K562 (cell line): ENCODE data around the gene RPL3. TPM values are rescaled to one million over a fixed set of nuclear protein-coding genes. Genes with fewer than 3 reads are reported as not detected.

Source experiments
- CBX2 ChIP-seq: fragments of 200-600 bp; sonication (generic); IDR thresholded peaks from one replicate; pipeline ENCODE4 v1.6.1; 2012; ENCODE audit warnings: mild to moderate bottlenecking, low read length, inconsistent platforms; ENCODE audit not compliant: insufficient read depth, poor library complexity, severe bottlenecking
- GATAD2A ChIP-seq: fragments of 450-650 bp; IDR thresholded peaks from 2 replicates; pipeline ENCODE4 v1.6.1; 2017
- KLF13 ChIP-seq: fragments of 450-650 bp; IDR thresholded peaks from 2 replicates; pipeline ENCODE4 v1.6.1; 2016; ENCODE audit warnings: missing genetic modification characterization, low read depth, mild to moderate bottlenecking, missing compliant biosample characterization, moderate library complexity, borderline replicate concordance
- MYC ChIP-seq, 2 experiments: fragments of 250-450 bp in 1 of 2; sonication (Bioruptor Pico) in 1 of 2; IDR thresholded peaks; 2 replicates each; pipeline versions ENCODE4 v1.5.1 to v1.6.1; 2012 to 2021; ENCODE audit warnings: low read depth in 2 of 2, borderline replicate concordance in 1 of 2, improper control_type of control experiment in 1 of 2, low read length in 1 of 2, mild to moderate bottlenecking in 1 of 2, moderate library complexity in 1 of 2
- PRDM10 ChIP-seq: fragments of 450-650 bp; IDR thresholded peaks from 2 replicates; pipeline ENCODE4 v1.6.1; 2018; ENCODE audit not compliant: partially characterized antibody
- RFX1 ChIP-seq: fragments of 450-650 bp; IDR thresholded peaks from 2 replicates; pipeline ENCODE4 v1.6.1; 2016; ENCODE audit warnings: mild to moderate bottlenecking, moderate library complexity
- SMARCA4 ChIP-seq: fragments of 450-650 bp; IDR thresholded peaks from 2 replicates; pipeline ENCODE4 v1.6.1; 2016
- SMARCC2 ChIP-seq: fragments of 450-650 bp; IDR thresholded peaks from 2 replicates; pipeline ENCODE4 v1.6.1; 2017; ENCODE audit warnings: antibody characterized with exemption, moderate library complexity, mild to moderate bottlenecking, low read depth
- SMC3 ChIP-seq: conservative IDR thresholded peaks from 2 replicates; pipeline ENCODE4 v1.6.1; 2011; ENCODE audit warnings: low read depth, low read length, improper control_type of control experiment; ENCODE audit not compliant: insufficient read depth
- THRAP3 ChIP-seq: fragments of 450-650 bp; IDR thresholded peaks from 2 replicates; pipeline ENCODE4 v1.6.1; 2016; ENCODE audit warnings: mild to moderate bottlenecking, inconsistent platforms, borderline replicate concordance
- XRCC5 ChIP-seq: fragments of 200-400 bp; formaldehyde crosslinking; IDR thresholded peaks from 2 replicates; pipeline ENCODE4 v1.6.1; 2017; ENCODE audit warnings: low read depth, mild to moderate bottlenecking, low read length
- ZC3H11A ChIP-seq: IDR thresholded peaks from 2 replicates; pipeline ENCODE4 v1.6.1; 2012; ENCODE audit warnings: low read depth, low read length, improper control_type of control experiment
- ZNF143 ChIP-seq: sonication (generic); formaldehyde crosslinking; IDR thresholded peaks from 2 replicates; pipeline ENCODE4 v1.9.0; 2022; ENCODE audit warnings: mild to moderate bottlenecking, missing genetic modification reagents
- ZNF146 ChIP-seq: IDR thresholded peaks from one replicate; pipeline ENCODE4 v1.6.1; 2018; ENCODE audit warnings: missing compliant biosample characterization; ENCODE audit not compliant: unreplicated experiment
- ZNF282 ChIP-seq: sonication (generic); formaldehyde crosslinking; IDR thresholded peaks from 2 replicates; pipeline ENCODE4 v1.8.1; 2023; ENCODE audit warnings: missing genetic modification reagents
- ZNF586 ChIP-seq: fragments of 450-650 bp; formaldehyde crosslinking; conservative IDR thresholded peaks from 2 replicates; pipeline ENCODE4 v1.4.0; 2020; ENCODE audit warnings: mild to moderate bottlenecking, moderate library complexity
- polyA plus RNA-seq, 8 experiments: library from polyadenylated mRNA; depleted of rRNA in 4 of 8; stranded (reverse) in 5 of 8; unstranded in 3 of 8; fragments of >200 nt; fragmentation: Nextera tagmentation in 2 of 8; fragmentation: Illumina TruSeq in 1 of 8; extraction: Ambion mirVana in 2 of 8; extraction: Trizol in 1 of 8; gene quantifications; 2 replicates each; pipeline versions ENCODE4 v1.2.1 to v1.2.3, GENCODE V29; 2011 to 2014; ENCODE audit warnings: inconsistent platforms in 1 of 8, missing spikeins in 1 of 8
- total RNA-seq, 7 experiments: library from RNA; depleted of rRNA in 6 of 7; stranded (reverse); fragments of >200 nt in 6 of 7; fragmentation: Illumina TruSeq in 2 of 7; extraction: Trizol in 2 of 7; gene quantifications; 2 replicates each; pipeline versions ENCODE4 v1.2.1 to v1.2.3, GENCODE V29; 2011 to 2021; ENCODE audit warnings: low replicate concordance in 1 of 7
- TF ChIP-seq, protein P1 (sequence below): sonication (generic); formaldehyde crosslinking; IDR thresholded peaks from 2 replicates; pipeline ENCODE4 v1.8.0; 2022; ENCODE audit warnings: mild to moderate bottlenecking, missing genetic modification reagents, borderline replicate concordance
- TF ChIP-seq, protein P2 (sequence below): sonication (generic); formaldehyde crosslinking; IDR thresholded peaks from 2 replicates; pipeline ENCODE4 v1.8.0; 2022; ENCODE audit warnings: missing genetic modification reagents, mild to moderate bottlenecking, moderate library complexity, borderline replicate concordance

The RPL3 gene
- total and polyA plus RNA-seq, 9 of the 15 experiments (the other 6 are each of a cell fraction or from before 2014, with no cell fraction given), result 1,624 to 4,066 (median 2,565) TPM

DNA sequence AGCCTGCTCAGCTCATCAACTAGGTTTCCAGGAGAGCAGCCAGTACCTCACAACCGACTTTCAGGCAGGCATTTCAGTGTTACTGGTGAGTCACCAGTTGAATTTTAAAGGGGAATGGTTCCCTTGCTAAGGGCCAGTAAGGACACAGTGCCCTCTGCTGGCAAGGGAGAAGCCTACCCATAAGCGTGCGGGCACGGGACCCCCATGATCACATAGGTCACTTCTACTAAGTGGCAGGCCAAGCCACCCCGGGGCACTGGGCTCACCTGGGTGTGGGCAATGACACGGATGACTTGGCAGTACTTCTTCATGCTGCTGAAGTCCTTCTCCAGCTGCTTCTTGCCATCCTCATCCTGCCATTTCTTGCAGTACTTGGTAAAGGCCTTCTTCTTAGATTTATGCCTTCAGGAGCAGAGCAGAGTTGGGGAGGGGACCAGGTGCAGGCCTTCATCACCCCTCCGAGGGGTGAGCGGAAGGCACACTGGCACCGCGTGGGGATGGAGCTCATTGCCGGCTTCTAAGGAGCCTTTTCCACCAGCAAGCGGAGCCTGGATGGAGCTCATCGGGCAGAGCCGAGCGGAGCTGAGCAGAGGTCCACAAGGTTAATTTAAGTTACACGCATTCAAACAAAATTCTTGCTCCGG lies 2.9 kb downstream of the RPL3 start (continued):
- TF ChIP-seq, protein P1, sequence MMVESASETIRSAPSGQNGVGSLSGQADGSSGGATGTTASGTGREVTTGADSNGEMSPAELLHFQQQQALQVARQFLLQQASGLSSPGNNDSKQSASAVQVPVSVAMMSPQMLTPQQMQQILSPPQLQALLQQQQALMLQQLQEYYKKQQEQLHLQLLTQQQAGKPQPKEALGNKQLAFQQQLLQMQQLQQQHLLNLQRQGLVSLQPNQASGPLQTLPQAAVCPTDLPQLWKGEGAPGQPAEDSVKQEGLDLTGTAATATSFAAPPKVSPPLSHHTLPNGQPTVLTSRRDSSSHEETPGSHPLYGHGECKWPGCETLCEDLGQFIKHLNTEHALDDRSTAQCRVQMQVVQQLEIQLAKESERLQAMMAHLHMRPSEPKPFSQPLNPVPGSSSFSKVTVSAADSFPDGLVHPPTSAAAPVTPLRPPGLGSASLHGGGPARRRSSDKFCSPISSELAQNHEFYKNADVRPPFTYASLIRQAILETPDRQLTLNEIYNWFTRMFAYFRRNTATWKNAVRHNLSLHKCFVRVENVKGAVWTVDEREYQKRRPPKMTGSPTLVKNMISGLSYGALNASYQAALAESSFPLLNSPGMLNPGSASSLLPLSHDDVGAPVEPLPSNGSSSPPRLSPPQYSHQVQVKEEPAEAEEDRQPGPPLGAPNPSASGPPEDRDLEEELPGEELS, result no peak
- no peak for TF ChIP-seq SMC3
- TF ChIP-seq SMARCA4, result peak; percentile 47; the same call in 1 of the 2 replicates
- no peak for TF ChIP-seq XRCC5
- TF ChIP-seq SMARCC2, result peak; percentile 52
- no peak for TF ChIP-seq PRDM10
- TF ChIP-seq, protein P2, sequence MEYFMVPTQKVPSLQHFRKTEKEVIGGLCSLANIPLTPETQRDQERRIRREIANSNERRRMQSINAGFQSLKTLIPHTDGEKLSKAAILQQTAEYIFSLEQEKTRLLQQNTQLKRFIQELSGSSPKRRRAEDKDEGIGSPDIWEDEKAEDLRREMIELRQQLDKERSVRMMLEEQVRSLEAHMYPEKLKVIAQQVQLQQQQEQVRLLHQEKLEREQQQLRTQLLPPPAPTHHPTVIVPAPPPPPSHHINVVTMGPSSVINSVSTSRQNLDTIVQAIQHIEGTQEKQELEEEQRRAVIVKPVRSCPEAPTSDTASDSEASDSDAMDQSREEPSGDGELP (CRISPR knock-in tag), result 0 out of 2 replicates have a peak, but pooled peaks have one; percentile 14
- TF ChIP-seq GATAD2A, result 0 out of 2 replicates have a peak, but pooled peaks have one; percentile 44
- no peak for TF ChIP-seq ZNF282 (CRISPR knock-in tag)
- TF ChIP-seq KLF13 (tag), result no peak
- TF ChIP-seq ZNF586 (CRISPR knock-in tag), result no peak
- TF ChIP-seq ZNF143, result no peak
- TF ChIP-seq ZC3H11A, result no peak
- TF ChIP-seq MYC (IDR thresholded peaks at IDR 0.05; ENCODE audit: low read depth, low read length), result no peak
- no peak for TF ChIP-seq MYC (CRISPR knock-in tag; IDR thresholded peaks at IDR 0.05; ENCODE audit: borderline replicate concordance, low read depth)
- TF ChIP-seq CBX2, result no peak
- TF ChIP-seq THRAP3, result no peak
- no peak for TF ChIP-seq ZNF146 (CRISPR knock-in tag)
- TF ChIP-seq RFX1, result no peak
